HG03521 (cell line): ENCODE measurements around the gene GALT.

Experiments
- ATAC-seq: cut with Tn5 transposase; IDR thresholded peaks from one replicate; pipeline ENCODE4 v1.9.1; 2021; ENCODE audit warnings: mild to moderate bottlenecking, moderate library complexity; ENCODE audit not compliant: unreplicated experiment

Gene GALT

DNA sequence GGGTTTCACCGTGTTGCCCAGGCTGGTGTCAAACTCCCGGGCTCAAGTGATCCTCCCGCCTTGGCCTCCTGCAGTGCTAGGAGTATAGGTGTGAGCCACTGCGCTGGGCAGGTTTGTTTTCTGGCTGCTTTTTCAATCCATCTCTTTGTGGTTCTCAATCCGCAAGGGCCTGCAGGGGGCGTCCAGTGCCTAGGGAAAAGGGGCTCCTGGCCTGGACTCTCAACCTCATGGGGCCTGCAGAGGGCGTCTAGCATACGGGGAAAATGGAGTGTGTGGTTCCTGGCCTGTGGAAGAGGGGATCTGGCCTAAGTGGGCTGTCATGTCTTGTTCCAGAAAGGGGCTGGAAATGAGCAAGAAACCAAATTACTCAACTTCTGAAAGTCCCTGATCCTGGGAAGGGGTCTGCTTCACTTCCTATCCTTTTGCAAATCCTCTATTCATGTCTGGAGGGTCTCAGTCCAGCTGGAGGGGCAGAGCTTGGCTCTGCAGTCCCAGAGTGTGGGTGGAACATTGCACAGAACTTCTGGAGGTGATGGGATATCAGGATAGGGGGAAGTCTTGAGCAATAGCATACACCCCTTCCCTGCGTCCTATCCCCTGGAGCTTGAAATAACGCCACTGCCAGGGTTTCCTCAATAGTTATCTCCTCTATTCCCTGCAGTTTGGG lies 28.7 kb downstream of the GALT start:
- no peak for ATAC-seq

DNA sequence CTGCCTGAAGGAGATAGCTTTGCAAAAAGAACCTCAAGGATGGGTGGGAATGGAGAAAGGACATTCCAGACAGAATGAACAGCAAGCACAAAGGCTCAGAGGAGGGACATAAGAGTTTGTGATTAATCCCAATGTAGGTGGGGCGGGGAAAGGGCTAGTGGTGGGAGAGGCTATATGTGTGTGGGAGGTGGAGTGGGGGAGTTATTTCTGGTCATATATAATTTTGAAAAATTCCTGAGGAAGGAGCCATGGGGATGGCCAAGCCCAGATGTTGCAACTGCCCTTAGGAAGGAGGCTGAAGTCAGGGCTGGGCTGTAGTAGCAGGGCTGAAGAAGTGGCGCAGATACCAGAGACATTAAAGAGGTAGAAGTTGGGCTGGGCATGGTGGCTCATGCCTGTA lies 29.4 kb downstream of the GALT start:
- ATAC-seq = no peak

DNA sequence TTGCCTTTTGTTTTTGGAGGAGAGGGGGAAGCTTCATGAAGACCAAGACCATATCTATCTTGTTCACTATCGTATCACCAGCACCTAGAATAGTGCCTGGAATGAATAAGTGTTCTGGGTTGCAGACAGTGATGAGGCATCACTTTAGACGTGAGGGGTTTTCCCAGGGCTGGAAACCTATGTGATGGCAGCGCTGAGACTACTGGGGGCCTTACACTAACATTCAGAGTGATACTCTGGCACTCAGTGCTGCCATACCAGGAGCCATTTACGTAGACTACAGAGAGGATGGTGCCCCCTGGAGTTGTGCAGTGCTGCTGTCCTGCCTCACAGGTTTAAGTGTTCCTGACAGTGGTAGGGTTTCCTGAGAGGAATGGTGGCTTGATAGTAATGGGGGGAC lies 37.7 kb downstream of the GALT start:
- no peak for ATAC-seq

GRCh38 chr9:34684816-34685215 lies 38.3 kb downstream of the GALT start:
- ATAC-seq = no peak

DNA sequence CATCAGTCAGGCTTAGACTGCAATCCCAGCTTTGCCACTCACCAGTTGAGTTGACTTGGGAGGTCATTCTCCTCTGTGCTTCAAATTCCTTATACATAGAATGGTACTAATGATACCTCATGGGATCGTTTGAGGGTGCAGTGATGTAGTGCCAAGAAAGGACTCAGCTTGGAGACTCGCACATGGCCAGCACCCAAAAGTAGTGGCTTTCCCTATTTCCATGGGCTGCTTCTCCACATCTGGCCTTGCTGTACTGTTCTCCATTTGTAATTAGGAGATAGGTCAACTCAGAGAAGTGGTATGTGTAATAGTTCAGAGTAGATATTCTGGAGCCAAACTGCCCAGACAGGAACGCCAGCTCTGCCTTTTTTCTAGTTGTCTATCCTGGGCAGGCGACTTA lies 39.1 kb downstream of the GALT start:
- no peak for ATAC-seq

- ATAC-seq = no peak
Observed at GRCh38 chr9:34686231-34686630, 39.8 kb downstream of the GALT start.

- no peak for ATAC-seq
Observed at GRCh38 chr9:34686732-34687131, 40.3 kb downstream of the GALT start.

DNA sequence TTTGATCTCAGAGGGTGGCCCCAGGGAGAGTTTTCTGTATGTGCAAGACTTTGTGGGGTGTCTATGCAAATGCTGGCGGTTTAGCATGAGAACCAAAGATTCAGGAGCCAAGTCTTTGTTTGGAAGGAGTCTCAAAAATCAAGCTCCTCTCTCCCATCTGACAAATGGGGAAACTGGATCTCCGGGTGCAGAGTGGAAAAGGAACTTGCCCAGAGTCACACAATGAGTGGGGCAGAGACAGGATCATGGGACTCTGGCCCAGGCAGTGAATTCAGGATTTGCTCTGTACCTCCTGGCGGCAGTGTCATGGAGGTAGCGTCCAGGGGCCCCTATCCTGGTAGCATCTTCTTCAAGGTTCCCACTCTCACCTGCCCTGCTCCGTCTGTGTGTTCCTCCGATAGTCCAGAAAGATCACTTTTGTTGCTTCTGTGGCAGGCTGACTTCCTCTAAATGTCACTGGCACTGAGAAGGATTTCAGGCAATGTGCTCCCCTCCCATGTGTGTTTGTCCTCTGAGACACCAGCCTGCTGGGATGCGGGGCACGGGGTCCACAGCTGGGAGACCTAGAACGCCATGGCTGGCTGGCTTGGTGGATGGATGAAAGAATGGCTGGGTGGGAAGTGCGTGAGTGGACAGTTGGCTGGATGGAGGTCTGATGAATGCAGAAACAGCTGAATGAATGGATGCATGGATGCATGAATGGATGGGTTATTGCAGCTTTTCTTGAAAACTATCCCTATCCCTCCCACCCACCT lies 41.0 kb downstream of the GALT start:
- ATAC-seq = no peak

GRCh38 chr9:34688329-34689115 lies 42.0 kb downstream of the GALT start:
- no peak for ATAC-seq

DNA sequence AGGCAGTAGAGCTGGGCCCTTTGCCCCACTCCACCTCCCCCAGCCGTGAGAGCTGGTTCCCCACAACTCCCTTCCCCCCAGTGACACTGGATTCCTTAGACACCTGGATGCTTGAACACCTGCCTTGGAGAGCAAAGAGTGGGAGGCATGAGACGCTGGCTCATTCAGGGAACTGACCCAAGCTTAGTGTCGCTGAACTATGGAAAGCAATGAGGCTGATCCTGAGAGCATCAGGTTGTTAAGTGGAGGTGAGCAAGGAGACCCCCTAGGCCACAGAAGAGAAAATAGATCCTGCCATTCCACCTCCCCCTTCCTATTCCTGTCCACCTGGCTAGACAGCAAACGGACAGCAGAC lies 42.6 kb downstream of the GALT start:
- no peak for ATAC-seq

- no peak for ATAC-seq
Observed at GRCh38 chr9:34689512-34689911, 43.0 kb downstream of the GALT start.

DNA sequence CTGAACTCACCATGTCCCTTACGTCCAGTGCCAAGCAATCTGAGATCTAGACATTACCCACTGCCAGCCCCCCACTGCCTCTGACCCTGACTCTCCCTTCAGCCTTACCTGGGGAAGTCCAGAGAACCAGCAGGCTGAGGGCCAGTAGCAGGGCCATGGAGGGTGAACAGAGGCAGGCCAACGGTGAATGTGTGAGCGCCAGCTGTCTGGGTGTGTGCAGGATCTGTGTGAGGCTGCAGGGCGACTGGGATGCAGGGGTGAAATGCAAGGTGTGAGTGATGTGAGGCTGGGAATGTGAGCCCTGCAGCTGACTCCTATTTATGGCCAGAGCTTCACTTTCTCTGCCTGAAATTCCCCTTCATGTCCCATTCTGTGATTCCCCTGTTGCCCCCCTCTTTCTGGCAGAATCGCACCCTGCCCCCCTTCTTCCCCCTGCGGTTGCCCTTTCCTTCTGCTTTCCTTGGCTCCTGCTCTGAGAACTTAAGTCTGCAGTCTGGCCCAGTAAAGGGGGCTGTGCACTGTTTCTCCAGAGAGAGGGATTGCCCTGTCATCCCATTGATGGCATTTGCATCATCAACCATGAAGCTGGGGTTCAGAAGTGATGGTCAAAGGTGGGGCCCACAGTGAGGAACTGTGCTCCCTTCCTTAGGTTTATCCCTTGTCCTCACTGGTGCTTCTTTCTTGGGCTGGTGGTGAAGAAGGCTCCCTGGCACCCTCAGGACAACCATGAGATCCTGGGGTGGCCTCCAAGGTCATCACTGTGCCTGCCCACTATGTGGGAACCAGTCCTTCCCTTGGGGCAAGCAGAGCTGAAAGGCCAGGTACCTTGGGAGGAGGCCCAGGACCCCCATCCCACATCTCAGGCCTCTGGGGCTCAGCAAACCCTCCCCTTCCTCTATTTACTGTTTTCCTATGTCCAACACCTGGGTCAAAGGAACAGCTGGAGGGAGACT lies 44.8 kb downstream of the GALT start, which contains the start of gene CCL19:
Gene CCL19, minus strand, starts transcription at position 294 of the 953 bp plus-strand sequence. Its CDS starts 137 bp downstream, at position 157.
- no peak for ATAC-seq

- ATAC-seq = no peak
Observed at GRCh38 chr9:34691936-34692315, 45.5 kb downstream of the GALT start.

DNA sequence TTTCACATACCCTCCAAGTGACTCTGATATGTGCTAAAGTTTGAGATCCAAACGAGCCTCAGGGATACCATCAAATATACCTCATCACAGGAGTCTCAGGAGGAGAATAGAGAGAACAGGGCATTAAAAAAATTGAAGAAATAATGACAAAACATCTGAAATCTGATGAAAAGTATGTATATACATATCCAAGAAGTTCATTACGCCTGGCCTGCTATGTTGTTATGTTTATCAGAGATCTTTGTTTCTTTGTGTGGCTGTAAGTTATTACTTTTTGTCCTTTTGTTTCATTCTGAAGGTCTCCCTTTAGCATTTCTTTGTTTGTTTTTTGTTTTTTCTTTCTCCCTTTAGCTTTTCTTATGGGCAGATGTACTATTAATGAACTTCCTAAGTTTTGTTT lies 47.1 kb downstream of the GALT start:
- no peak for ATAC-seq

DNA sequence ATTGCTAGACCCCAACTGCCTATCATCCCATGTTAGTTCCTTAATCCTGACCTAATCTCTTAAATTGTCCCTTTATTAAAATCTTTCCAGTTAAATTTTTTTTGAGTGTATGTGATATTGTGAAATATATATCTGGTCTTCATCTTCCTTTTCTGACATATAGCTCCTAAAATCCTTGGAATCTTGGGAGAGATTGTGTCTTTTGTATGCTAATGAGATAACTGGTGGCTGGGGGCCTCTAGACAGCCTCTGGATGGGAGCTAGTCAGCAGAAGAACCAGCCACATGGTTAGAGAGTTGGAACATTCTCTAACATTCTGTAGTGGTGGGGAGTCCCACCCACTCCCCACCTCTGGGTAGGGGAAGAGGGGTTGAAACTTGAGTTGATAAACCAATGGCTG lies 48.3 kb downstream of the GALT start:
- no peak for ATAC-seq
